Measurements from ENCODE around the gene TNRC18.
"Not testable (repeated sequence)": the region's sequence is repeated elsewhere in the genome, so short reads cannot be mapped to it uniquely, and the experiment has no call there.

TNRC18 gene

DNA sequence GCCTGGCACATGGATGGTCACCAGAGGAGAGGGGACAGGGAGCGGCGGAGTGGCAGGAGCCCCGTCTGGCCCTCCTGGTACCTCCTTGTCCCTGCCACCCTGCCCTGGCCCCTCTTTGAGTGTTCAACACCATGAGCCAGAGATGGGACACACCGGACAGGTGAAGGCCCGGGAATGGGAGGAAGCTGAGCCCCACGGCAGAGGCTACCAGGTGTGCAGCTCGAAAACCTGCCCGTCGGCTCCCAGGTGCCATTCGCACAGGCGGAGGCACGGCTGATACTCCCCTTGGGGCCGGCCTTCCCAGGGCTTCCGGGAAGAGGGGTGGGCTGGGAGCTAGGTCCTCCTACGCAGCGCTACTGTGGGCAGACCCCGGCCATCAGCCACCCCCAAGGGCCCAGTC is 44.1 kb downstream of the TNRC18 start:
- TF ChIP-seq GATA1 (IDR thresholded peaks at IDR 0.05; ENCODE audit: low read depth, low read length) (no peak), POLR2A (IDR thresholded peaks at IDR 0.05; ENCODE audit: low read length) (no peak)
- no peak for DNase-seq

DNA sequence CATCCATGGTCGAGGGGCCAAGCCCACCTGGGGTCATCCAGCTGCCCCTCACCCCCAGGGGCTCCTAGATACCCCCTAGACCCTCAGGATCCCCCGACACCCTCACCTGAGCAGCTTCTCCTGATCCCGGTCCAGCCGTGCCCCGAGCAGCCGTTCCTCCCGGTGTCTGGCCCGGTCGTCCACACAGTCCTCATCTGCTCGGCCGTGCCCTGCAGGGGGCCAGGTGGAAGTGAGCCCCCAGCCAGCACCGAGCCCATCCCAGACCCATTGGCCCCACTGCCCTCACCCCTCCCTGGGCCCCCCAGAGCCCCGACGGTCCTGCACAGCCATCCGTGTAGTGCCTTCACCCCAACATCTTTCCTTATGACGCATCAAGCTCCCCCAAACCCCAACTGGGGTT is 45.8 kb downstream of the TNRC18 start:
- no peak for DNase-seq
- TF ChIP-seq GATA1 (IDR thresholded peaks at IDR 0.05; ENCODE audit: low read depth, low read length), result no peak
- TF ChIP-seq POLR2A (IDR thresholded peaks at IDR 0.05; ENCODE audit: low read length), result no peak

DNA sequence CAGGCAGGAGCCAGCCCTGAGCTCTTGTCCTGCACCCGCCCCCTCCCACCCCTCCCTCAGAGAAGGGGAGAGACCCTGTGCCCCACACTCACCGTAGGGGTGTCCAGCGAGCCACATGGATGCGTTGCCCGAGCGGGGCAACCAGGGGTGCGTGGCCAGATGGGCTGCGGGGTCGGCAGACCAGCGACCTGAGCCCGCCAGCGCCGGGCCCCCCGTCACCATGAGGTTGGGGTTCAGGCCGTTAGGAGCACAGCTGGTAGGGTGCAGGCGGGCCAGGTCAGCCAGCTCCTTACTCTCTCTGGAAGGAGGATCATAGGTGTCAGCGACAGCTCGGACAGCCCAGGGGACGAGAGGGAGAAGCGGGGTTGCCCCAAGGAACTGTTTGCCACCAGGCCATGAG is 46.4 kb downstream of the TNRC18 start:
- no peak for DNase-seq
- TF ChIP-seq POLR2A (IDR thresholded peaks at IDR 0.05; ENCODE audit: low read length) (no peak), GATA1 (IDR thresholded peaks at IDR 0.05; ENCODE audit: low read depth, low read length) (no peak)

DNA sequence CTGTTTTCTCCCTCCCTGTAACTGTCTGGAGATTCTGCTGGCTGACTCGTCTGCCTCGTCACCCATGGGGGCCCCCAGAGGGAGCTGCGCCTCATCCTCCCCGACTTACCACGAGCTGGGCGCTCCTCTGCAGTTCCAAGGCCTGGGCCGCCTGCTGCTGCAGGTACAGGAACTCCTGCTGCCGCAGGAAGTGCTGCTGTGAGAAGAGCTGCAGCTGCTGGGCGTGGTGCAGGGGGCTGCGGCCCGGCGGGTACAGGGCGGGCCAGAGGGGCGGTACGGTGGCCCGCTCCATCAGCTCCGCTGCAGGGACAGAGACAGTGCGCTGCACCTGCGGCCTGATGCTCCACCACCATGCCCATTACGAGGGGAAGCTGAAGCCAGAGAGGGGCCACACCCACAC is 47.7 kb downstream of the TNRC18 start:
- TF ChIP-seq POLR2A (IDR thresholded peaks at IDR 0.05; ENCODE audit: low read length), result no peak
- TF ChIP-seq GATA1 (IDR thresholded peaks at IDR 0.05; ENCODE audit: low read depth, low read length), result no peak
- no peak for DNase-seq

DNA sequence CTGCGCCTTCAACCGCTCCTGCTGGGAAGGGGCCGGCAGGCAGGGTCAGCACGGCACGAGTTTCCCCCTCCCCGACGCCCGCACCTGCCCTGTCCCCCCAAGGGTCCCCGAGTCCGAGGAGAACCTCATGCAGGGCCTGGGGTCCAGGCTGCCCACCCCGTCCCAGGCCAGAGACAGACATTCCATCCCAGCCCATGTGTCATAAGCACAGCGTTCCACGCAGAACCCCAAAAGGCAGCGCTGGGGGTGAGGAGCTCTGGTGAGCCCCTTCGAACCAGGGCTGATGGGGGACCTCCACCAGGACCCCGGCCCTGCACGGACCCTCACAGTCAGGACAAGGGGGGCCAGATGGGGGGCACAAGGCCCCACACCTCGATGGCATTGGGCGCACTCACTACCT is 49.2 kb downstream of the TNRC18 start:
- TF ChIP-seq POLR2A (IDR thresholded peaks at IDR 0.05; ENCODE audit: low read length) (no peak), GATA1 (IDR thresholded peaks at IDR 0.05; ENCODE audit: low read depth, low read length) (no peak)
- DNase-seq, result no peak

DNA sequence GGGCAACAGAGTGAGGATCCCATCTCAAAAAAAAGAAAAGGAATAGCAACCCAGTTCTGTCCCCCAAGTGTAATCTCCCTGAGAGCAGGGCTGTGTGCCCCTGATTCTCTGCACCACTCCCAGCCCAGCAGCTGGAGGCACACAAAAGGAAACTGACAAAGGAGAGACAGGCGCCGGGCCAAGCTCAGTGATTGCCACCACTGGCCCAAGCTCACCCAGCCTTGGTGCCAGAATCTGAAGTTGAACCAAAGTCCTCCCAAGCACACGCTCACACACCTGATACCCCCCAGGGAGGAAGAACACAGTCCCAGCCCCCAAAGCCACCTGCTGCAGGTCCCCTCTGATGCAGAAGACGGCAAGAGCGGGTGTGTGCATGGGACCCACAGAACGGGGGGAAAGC is 50.3 kb downstream of the TNRC18 start:
- DNase-seq, result no peak
- TF ChIP-seq POLR2A (IDR thresholded peaks at IDR 0.05; ENCODE audit: low read length) (no peak), GATA1 (IDR thresholded peaks at IDR 0.05; ENCODE audit: low read depth, low read length) (no peak)

DNA sequence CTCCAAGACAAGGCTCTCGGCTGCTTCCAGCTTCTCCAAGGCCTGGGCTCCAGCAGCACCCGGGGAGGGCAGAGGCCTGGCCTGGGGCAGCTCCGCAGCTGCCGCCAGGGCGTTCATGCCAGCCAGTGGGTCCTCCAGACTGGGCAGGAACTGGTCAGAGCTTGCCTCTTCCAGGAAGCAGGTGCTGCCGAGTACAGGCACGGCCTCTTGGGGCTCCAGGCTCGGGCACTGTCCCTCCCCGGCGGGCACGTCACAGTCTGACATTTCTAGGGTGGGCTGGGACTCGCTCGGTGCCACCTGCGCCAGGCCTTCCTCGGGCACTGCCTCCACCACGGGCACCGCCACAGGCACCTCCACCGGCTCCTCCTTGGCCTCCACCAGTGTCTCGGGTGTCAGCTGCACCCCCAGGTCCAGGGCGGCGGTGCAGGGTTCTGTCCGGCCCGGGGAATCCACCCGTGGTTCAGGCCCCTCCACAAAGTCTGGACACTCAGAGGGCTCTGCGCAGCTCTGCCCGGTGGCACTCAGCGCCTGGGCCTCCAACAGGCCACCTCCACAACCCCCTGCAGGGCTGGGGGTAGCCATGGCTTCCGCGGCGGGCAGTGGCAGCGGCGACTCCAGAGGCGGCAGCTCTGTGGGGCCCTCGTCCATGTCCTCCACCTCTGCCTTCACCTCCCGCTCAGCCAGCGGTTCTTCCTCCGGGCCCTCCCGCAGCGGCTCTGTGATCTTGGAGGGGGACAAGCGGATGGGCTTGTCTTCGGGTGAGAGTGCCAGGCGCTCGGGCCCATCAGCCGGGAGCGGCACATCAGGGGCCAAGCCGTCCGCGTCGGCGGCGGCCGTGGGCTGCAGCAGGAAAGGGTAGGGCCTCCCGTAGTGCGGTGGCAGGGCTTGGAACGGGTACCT is 52.9 kb downstream of the TNRC18 start:
- TF ChIP-seq GATA1 (IDR thresholded peaks at IDR 0.05; ENCODE audit: low read depth, low read length) (no peak), POLR2A (IDR thresholded peaks at IDR 0.05; ENCODE audit: low read length) (no peak)
- no peak for DNase-seq

DNA sequence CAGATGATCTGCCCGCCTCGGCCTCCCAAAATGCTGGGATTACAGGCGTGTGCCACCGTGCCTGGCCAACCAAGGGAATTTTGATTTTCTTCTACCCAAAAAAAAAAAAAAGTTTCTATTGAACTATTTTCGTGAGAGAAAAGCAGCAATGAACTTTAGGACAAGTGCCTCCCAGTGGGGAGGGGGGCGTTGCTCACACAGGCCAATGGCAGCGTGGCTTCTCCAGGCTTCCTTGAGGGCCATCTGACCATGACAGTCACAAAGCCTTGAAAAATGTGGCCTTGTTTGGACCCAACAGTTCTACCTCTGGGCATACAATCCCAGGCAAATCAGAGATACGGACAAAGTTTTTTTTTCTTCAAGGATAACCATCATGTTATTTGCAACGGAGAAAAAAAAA is 56.0 kb downstream of the TNRC18 start:
- DNase-seq, result no peak
- TF ChIP-seq POLR2A (IDR thresholded peaks at IDR 0.05; ENCODE audit: low read length) (no peak), GATA1 (IDR thresholded peaks at IDR 0.05; ENCODE audit: low read depth, low read length) (no peak)

DNA sequence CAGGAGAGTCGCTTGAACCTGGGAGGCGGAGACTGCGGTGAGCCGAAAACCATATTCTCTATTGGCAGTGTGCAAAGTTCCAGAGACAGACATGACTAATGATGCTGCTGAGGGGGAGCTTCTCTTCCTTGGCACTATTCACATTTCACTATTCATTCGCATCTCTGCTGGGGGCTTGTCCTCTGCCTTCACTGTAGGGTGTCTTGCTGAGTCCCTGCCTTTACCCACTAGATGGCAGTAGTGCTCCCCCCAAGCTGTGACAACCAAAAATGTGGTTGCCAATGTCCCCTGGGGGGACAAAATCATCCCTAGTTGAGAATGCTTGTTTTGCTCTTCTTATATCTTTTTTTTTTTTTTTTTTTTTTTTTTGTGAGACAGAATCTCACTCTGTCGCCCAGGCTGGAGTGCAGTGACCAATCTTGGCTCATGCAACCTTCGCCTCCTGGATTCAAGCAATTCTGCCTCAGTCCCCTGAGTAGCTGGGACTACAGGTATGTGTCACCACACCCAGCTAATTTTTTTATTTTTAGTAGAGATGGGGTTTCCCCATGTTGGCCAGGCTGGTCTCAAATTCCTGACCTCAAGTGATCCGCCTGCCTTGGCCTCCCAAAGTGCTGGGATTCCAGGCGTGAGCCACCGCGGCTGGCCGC is 57.5 kb downstream of the TNRC18 start:
- peak; percentile 83 to 89 for DNase-seq

DNA sequence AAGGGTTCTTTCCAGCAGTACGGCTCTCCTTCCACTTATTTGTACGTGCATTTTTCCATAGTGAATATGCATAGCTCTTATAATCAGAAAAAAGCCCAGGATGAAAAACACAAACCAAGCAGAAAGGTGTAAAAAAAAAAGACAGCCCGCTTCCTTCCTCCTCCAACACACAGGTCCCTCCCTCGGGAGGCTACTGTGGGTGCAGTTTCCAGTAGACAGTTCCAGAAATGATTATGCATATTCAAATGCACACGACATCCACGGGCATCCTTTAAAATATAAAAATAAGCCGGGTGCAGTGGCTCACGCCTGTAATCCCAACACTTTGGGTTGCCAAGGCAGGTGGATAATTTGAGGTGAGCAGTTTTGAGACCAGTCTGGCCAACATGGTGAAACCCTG is 59.9 kb downstream of the TNRC18 start:
- TF ChIP-seq GATA1 (IDR thresholded peaks at IDR 0.05; ENCODE audit: low read depth, low read length), result no peak
- no peak for TF ChIP-seq POLR2A (IDR thresholded peaks at IDR 0.05; ENCODE audit: low read length)
- DNase-seq, result no peak

DNA sequence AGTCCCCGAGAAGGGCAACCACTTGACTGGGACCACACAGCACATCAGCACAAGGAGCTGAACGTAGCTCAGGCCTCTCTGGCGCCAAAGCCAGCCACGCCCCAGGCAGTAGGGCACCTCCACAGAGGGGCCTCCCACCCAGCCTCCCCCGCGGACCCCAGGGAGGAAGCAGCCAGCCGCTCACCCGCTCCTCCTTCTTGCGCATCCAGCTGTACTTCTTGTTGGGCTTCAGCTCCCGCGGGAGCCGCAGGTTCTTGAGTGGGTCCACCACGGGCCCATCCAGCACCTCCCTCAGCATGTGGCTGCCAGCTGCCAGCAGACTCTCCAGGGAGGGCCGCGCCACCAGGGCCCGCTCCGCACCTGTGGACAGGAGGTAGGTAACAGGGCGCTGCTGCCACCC is 61.2 kb downstream of the TNRC18 start:
- TF ChIP-seq GATA1 (IDR thresholded peaks at IDR 0.05; ENCODE audit: low read depth, low read length) (no peak), POLR2A (IDR thresholded peaks at IDR 0.05; ENCODE audit: low read length) (no peak)
- DNase-seq, result no peak

DNA sequence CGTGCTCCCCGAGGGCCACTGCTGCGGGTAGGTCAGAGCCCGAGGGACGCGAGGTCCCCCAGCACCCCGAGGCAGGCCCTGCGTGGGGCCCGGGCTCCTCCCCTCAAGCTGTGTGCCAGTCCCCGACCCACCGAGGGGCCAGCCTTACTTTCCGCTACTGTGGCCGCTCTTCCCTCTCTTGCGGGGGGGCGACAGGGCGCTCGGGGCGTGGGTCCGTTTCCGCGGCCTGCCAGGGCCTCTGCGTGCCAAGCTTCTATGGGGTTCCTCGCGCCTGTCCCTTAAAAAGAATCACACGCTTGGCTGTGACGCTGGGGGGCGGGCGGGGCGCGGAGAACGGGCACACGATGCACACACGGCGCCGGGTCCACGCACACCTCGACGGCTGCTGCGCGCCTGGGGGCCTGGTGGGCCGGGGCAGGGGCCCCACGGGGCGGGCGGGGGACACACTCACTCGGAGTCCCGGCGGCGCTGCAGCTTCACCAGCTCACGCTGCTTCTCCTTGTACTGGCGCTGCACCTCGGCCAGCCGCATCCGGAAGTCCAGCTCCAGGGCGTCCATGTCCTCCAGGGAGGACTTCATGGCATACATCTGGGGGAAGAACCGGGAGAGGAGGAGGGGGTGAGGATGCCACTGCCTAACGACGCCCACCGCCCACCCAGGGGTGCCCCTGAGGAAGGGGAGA is 62.0 kb downstream of the TNRC18 start:
- TF ChIP-seq GATA1 (IDR thresholded peaks at IDR 0.05; ENCODE audit: low read depth, low read length) (no peak), POLR2A (IDR thresholded peaks at IDR 0.05; ENCODE audit: low read length) (no peak)
- DNase-seq, result no peak

DNA sequence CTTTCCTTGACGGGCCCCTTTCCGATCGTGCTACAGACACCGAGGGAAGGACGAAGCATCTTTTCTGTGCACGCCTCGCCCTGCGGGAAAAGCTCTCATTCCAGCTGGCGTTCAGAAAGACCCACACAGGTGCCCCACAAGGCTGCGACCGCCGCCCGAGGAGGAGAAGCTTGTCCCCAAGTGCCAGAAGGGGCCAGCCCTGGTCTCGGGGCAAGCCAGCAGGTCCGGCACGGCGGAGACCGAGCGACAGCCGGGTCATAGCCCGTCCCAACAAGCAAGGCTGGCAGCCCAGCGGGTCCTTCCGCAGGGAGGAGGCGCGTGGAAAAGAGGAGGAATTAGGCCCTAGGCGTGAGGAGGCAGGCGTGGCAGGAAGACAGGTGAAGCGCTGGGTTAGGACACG is 62.7 kb downstream of the TNRC18 start:
- DNase-seq, result no peak
- no peak for TF ChIP-seq POLR2A (IDR thresholded peaks at IDR 0.05; ENCODE audit: low read length)
- TF ChIP-seq GATA1 (IDR thresholded peaks at IDR 0.05; ENCODE audit: low read depth, low read length), result no peak

DNA sequence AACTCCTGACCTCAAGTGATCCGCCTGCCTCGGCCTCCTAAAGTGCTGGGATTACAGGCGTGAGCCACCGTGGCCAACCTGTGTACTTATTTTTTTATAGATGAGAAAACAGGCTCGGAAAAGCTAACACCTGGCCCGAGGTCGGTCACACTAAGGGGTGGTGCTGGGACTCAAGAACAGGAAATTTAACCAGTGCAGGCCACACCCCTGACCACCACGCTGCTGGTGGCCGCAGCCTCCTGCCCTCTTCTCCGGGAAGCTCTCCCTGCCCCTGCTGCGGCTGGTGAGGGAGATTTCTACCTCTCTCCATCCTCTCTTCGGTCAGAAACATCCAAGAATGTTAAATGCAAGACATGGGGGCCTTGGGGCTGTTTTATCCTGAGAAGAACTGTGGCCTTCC is 63.2 kb downstream of the TNRC18 start:
- no peak for TF ChIP-seq GATA1 (IDR thresholded peaks at IDR 0.05; ENCODE audit: low read depth, low read length)
- no peak for TF ChIP-seq POLR2A (IDR thresholded peaks at IDR 0.05; ENCODE audit: low read length)
- no peak for DNase-seq

DNA sequence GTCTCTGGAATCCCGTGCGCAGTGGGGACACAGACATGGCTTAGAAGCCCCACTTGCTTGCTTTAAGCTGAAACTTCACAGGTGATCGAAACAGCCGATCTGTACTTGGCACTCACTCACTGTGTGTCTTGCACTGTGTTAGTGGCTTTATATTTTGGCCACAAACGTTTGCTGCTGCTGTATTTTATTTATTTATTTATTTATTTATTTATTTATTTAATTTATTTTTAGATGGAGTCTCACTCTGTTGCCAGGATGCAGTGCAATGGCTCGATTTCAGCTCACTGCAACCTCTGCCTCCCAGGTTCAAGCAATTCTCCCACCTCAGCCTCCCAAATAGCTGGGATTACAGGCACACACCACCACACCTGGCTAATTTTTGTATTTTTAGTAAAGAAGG is 63.6 kb downstream of the TNRC18 start:
- not testable (repeated sequence) for DNase-seq
